ACHN (cell line): ENCODE results near the gene MUC5B.
"Not testable (repeated sequence)": the region's sequence is repeated elsewhere in the genome, so short reads cannot be mapped to it uniquely, and the experiment has no call there.

Source experiments
- DNase-seq: peaks from one replicate; pipeline ENCODE4 v3.0.0-alpha.2; 2015
- in situ Hi-C: cut with HindIII; loops from 2 replicates; pipeline ENCODE4 v1.10.0; 2017; ENCODE audit warnings: low sequenced_read_pairs, low pct_ligation_motif_present, low pct_unique_long_range_greater_than_20kb

The MUC5B gene

GRCh38 chr11:1184139-1184538, 38.7 kb upstream of the MUC5B start:
- in situ Hi-C loops, DNase-seq: not testable (repeated sequence)

GRCh38 chr11:1188451-1189130, 34.3 kb upstream of the MUC5B start:
- DNase-seq, in situ Hi-C loops: not testable (repeated sequence)

DNA sequence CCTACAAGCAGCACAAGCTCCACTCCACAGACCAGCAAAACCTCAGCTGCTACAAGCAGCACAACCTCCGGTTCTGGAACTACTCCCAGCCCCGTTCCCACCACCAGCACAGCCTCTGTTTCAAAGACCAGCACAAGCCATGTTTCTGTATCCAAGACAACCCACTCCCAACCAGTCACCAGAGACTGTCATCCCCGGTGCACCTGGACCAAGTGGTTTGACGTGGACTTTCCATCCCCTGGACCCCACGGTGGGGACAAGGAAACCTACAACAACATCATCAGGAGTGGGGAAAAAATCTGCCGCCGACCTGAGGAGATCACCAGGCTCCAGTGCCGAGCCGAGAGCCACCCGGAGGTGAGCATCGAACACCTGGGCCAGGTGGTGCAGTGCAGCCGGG, 33.0 kb upstream of the MUC5B start:
- in situ Hi-C loops, DNase-seq: not testable (repeated sequence)

DNA sequence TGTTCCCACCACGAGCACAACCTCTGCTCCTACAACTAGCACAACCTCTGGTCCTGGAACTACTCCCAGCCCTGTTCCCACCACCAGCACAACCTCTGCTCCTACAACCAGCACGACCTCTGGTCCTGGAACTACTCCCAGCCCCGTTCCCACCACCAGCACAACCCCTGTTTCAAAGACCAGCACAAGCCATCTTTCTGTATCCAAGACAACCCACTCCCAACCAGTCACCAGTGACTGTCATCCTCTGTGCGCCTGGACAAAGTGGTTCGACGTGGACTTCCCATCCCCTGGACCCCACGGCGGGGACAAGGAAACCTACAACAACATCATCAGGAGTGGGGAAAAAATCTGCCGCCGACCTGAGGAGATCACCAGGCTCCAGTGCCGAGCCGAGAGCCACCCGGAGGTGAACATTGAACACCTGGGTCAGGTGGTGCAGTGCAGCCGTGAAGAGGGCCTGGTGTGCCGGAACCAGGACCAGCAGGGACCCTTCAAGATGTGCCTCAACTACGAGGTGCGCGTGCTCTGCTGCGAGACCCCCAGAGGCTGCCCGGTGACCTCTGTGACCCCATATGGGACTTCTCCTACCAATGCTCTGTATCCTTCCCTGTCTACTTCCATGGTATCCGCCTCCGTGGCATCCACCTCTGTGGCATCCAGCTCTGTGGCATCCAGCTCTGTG, 30.9 kb upstream of the MUC5B start:
- in situ Hi-C loops, DNase-seq: not testable (repeated sequence)

DNA sequence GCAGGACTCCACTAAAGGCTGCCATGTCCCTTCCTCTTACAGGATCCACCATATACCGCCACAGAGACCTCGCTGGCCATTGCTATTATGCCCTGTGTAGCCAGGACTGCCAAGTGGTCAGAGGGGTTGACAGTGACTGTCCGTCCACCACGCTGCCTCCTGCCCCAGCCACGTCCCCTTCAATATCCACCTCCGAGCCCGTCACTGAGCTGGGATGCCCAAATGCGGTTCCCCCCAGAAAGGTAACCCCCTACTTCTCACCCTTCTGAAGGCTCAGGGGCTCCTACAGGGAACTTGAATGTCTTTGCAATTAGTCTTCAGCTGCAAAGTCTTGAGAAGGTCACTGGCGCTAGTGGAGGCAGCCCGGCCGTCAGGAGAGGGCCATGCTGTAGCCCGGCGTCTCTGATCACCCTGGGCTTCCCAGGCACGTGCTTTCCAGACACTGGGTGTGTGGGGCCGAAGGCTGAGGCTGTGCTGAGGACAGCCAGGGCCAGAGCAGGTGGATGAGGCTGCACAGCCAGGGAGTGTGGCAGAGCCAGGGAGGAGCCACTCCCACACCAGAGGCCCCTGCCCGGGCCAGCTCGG, 30.0 kb upstream of the MUC5B start:
- DNase-seq, result no peak
- in situ Hi-C loops, result no loop called here

GRCh38 chr11:1193326-1194230, 29.3 kb upstream of the MUC5B start:
- in situ Hi-C loops, result no loop called here
- DNase-seq, result no peak

GRCh38 chr11:1194231-1194976, 28.5 kb upstream of the MUC5B start:
- in situ Hi-C loops, result no loop called here
- no peak for DNase-seq

- in situ Hi-C loops, result no loop called here
- no peak for DNase-seq
Measured at GRCh38 chr11:1194977-1195681, 27.7 kb upstream of the MUC5B start.

DNA sequence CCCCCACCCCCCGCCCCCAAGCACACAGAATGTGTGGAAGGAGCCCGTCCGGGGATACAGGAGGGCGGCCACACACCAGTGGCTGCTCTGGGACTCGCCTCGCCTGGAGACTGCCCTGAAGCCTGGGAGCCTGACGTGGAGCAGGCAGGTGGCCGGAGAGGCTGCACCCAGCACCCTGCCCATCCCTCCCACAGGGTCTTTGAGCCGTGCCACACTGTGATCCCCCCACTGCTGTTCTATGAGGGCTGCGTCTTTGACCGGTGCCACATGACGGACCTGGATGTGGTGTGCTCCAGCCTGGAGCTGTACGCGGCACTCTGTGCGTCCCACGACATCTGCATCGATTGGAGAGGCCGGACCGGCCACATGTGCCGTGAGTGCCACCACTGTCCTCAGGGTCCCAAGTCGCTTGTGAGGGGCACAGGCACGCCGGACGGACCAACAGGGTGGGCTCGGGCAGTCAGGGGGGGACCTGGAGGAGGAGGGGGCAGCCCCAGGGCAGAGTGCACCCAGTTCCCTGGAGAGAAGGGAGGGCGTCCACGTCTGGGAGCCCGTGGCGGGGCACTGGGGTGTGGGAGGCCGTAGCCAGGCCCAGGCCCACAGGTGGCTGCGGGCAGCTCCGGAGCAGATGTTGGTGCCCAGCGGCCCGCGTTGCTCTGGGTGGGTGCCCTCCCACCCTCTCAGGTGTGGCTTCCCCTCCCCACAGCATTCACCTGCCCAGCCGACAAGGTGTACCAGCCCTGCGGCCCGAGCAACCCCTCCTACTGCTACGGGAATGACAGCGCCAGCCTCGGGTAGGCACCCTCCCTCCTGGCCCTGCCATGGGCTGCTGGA, 27.0 kb upstream of the MUC5B start:
- in situ Hi-C loops, result no loop called here

DNA sequence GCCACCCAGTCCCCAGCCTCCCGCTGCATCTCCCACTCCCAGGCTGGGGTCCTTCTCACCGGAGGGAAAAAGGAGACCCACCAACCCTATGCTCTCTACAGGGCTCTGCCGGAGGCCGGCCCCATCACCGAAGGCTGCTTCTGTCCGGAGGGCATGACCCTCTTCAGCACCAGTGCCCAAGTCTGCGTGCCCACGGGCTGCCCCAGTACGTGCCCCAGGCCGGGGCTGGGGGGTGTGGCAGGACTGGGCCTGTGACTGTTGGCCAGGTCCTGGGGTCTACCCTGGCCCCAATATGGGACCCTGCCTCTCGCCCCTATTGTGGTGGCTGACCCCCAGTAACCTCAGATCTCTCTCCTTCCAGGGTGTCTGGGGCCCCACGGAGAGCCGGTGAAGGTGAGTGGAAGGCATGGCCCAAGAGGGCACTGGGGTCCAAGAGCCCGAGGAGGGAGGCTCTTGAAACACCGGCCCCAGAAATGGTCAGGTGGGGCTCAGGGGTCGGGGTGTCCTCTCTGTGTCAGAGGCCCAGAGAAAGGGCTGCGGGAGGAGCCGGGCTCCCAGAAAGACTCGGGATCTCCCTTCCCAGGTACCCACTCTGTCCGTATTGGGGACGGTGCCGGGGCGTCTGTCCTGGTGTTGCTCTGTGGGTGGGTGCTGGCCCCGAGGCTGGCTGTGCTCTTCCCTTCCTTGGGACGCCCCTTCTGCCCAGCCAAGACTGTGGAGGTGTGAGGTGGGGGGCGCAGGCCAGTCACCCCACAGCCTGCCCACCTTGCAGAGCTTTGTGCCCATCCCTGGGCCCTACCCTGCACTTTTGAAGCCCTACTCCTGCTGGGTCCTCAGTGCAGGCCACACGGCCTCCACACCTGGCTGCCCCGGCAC, 26.1 kb upstream of the MUC5B start:
- no peak for DNase-seq
- in situ Hi-C loops, result no loop called here

More for the DNA sequence above, 27.0 kb upstream of the MUC5B start:
- no peak for DNase-seq

- in situ Hi-C loops, result no loop called here
- no peak for DNase-seq
Measured at GRCh38 chr11:1197431-1197885, 25.4 kb upstream of the MUC5B start.

DNA sequence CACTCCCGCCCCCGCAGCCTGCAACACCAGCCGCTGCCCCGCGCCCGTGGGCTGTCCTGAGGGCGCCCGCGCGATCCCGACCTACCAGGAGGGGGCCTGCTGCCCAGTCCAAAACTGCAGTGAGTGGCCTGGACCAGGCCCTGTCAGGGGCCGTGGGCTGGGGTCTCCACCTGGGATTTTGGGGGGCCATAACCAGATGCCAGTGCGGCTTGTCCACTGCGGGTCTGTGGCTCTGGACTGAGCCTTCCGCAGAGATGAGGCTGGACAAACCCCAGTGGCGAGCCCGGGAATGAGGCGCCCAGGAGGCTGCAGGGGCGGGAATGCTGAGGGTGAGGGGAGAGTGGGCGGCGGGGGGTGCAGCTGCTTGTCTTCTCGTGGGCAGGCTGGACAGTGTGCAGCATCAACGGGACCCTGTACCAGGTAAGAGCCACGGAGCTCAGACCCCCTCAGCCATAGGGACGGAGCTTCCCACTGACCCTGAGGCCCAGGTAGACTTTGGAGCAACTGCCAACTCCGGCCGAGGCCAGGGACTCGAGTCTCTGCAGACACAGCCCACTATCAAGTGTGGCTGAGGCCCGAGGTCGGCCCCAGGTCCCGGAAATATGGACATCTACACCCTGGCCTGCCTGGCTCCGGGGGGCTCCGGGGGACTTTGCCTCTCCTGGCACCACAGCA, 24.8 kb upstream of the MUC5B start:
- in situ Hi-C loops, result no loop called here
- DNase-seq, result no peak

- in situ Hi-C loops, result no loop called here
- no peak for DNase-seq
Measured at GRCh38 chr11:1198561-1199240, 24.2 kb upstream of the MUC5B start.

- DNase-seq, result no peak
- in situ Hi-C loops, result no loop called here
Measured at GRCh38 chr11:1199241-1199750, 23.6 kb upstream of the MUC5B start.
